GM13976 (cell line): ENCODE results near the gene ROR2.

Experiments
- DNase-seq: peaks from one replicate; pipeline ENCODE4 v3.0.0; 2012; ENCODE audit warnings: low spot score
- in situ Hi-C: fragments of 300-500 bp; cut with MboI; formaldehyde crosslinking; loops from one replicate; pipeline ENCODE4 v1.12.0; 2022; ENCODE audit warnings: low sequenced_read_pairs, mixed read lengths, inconsistent platforms; ENCODE audit not compliant: unreplicated experiment
- TF ChIP-seq, protein P1 (sequence below): IDR thresholded peaks from 2 replicates; pipeline ENCODE4 v1.5.1; 2012; ENCODE audit warnings: borderline replicate concordance, mild to moderate bottlenecking; ENCODE audit not compliant: insufficient read depth; ENCODE audit errors: extremely low read depth, missing control alignments, control extremely low read depth

The ROR2 gene

DNA sequence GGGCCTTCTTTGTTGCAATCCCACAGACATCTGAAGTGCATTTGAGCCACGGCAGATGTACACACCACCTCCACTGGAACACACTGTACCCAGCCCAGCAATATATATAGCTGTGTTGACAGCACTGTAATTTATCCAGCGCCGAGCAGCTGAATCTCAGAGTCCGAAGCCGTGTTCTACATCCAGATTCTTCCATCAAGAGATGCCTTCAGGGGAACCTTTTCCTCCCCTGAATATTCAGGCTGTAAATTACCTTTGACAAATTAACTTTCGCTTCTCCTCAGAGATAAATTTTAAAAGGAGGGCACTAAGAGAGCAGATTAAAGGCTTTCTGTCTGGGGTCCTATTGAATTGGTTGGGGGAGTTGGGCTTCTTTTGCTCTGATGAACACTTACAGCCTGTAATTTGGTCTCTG is 76.4 kb downstream of the ROR2 start:
- no peak for DNase-seq
- in situ Hi-C loops: no loop called here
- TF ChIP-seq, protein P1, sequence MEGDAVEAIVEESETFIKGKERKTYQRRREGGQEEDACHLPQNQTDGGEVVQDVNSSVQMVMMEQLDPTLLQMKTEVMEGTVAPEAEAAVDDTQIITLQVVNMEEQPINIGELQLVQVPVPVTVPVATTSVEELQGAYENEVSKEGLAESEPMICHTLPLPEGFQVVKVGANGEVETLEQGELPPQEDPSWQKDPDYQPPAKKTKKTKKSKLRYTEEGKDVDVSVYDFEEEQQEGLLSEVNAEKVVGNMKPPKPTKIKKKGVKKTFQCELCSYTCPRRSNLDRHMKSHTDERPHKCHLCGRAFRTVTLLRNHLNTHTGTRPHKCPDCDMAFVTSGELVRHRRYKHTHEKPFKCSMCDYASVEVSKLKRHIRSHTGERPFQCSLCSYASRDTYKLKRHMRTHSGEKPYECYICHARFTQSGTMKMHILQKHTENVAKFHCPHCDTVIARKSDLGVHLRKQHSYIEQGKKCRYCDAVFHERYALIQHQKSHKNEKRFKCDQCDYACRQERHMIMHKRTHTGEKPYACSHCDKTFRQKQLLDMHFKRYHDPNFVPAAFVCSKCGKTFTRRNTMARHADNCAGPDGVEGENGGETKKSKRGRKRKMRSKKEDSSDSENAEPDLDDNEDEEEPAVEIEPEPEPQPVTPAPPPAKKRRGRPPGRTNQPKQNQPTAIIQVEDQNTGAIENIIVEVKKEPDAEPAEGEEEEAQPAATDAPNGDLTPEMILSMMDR: no peak

DNA sequence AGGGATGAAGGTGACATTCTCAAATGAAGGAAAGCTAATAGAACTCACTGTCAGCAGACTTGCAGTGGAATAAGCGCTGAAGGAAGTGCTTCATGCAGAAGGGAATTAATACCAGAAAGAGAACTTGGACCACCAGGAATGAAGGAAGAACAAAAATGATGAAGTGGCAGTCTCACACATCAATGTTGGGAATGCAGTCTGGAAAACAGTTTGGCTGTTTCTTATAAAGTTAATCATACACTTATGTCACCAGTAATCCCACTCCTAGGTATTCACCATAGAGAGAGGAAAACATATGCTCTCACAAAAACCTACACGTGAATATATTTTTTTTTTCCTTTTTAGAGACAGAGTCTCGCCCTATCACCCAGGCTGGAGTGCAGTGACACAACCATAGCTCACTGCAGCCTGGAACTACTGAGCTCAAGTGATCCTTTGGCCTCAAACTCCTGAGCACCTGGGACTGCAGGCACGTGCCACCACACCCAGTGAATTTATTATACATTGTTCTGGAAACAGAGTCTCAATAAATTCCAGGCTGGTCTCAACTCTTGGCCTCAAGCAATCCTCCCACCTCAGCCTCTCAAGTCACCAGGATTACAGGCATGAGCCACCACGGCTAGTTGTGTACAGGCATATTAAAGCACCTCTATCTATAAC is 81.2 kb downstream of the ROR2 start:
- TF ChIP-seq, protein P1: no peak
- in situ Hi-C loops: no loop called here
- DNase-seq: no peak

DNA sequence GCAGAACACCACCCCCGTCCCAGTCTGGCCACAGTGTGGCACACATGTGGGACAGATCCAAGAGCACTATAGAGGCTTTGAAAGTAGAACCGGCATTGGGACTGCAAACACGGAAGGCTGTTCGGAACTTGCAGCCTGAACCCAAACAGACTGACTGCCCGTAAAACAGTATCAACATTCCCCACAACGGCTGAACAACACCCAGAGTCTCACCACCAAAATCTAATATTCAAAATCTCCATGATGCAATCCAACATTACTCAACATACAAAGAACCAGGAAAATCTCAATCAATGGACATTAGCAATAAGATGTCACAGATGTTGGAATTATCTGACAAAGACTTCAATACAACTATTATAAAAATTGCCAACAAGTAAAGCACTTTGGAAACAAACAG is 82.3 kb downstream of the ROR2 start:
- TF ChIP-seq, protein P1: no peak
- DNase-seq: no peak
- in situ Hi-C loops: no loop called here

DNA sequence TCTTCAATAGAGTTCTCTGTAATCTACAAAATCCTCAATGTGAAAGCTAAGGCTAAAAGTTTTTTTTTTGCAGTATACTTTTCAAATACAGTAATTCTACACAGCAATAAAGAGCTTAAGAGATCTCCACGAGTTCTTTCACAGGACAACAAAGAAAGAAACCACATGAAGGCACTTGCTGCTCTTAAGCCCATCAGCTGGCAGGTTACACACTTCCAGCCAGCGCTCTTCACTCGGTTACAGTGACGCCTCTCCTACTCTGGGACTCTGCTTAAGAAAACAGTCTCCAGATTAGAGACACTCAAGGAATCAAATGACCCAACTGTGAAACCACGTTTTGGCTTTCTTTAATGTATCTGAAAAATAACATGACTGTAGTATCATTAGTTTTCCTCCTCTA is 85.0 kb downstream of the ROR2 start:
- in situ Hi-C loops: no loop called here
- no peak for DNase-seq
- TF ChIP-seq, protein P1: no peak

DNA sequence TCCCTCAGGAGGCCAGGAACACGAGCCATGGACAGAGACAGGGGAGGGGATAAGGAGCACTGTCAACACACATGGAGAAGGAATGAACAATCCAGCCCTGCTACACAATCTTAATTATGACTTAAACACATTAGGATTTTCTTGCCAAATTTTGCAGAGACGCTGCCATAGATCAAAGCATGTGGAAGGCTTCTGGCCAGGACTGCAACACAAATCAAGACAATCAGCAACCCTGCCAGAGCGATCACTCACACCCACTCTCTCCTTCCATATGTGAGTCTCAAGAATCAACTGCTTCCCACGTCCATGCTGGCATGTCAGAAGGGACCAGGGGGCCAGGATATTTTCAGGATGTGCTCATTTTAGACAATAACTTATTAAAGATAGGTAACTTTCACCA is 85.6 kb downstream of the ROR2 start:
- in situ Hi-C loops: no loop called here
- TF ChIP-seq, protein P1: no peak
- DNase-seq: no peak

DNA sequence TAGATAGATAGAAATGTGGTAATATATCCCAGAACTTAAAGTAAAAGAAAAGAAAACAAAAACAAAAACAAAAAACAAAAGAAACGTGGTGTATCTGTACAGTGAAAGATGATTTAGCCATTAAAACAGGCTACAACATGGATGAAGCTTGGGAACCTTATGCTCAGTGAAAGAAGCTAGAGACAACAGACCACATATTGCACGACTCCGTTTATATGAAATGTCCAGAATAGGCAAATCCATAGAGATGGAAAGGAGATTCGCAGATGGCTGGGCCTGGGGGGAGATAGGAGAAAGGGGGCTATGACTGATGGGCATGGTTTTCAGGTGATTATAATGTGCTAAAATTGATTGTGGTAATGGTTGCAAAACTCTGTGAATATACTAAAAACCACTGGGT is 86.6 kb downstream of the ROR2 start:
- DNase-seq: no peak
- TF ChIP-seq, protein P1: no peak
- in situ Hi-C loops: no loop called here
